GM18505 (cell line): Measurements from ENCODE around the gene EXOC6B.

Experiments used
- ATAC-seq: cut with Tn5 transposase; IDR thresholded peaks from one replicate; pipeline ENCODE4 v1.9.1; 2021; ENCODE audit not compliant: unreplicated experiment
- POLR2A ChIP-seq: IDR thresholded peaks from 4 replicates; pipeline ENCODE4 v1.6.1; 2011; ENCODE audit warnings: borderline replicate concordance; ENCODE audit not compliant: insufficient read depth, insufficient read length; ENCODE audit errors: extremely low read depth

Gene EXOC6B

DNA sequence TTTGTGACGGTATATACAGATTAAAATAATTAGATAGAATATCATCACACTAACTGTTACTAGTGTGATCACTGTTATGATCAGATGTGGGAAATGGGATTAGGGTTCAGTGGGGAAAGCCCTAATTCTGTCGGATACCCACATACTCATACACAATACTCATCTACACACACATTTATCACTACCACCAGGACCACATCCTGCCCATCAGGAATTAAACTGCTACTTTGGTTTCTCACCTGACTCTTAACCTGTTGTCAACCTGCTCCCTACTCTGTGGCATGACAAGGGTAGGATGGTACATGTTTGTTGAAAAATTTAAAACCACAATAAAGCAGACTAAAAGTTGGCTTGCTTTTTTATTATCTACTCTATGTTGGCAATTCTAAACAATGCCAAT is 653.4 kb downstream of the EXOC6B start:
- ATAC-seq, result no peak

DNA sequence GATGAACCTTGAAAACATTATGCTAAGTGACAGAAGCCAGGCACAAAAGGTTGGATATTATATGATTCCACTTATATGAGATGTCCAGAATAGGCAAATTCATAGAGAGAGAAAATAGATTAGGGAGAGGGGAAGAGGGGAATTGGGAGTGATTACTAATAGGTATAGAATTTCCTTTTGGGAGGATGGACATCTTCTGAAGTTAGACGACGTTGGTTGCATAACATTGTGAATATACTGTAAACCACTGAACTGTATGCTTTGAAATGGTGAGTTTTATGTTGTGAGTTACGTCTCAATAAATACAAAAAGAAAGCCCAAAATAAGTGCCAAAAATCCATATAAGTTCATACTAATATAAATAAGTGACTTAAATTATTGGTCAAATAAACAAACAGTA is 659.6 kb downstream of the EXOC6B start:
- no peak for ATAC-seq
- no peak for TF ChIP-seq POLR2A

More for the DNA sequence above, 653.4 kb downstream of the EXOC6B start:
- TF ChIP-seq POLR2A, result no peak

DNA sequence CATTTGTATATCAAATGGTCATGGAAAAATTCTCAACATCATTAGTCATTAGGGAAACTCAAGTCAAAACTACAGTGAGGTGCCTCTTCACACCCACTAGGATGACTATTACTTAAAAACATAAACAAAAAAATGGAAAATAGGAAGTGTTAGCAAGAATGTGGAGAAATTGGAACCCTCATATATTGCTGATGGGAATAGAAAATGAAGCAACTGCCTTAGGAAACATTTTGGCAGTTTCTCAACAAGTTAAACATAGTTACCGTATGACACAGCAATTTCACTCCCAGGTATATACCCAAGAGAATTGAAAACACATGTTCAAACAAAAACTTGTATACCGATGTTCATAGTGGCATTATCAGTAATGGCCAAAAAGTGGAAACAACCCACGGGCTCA is 660.0 kb downstream of the EXOC6B start:
- no peak for TF ChIP-seq POLR2A

DNA sequence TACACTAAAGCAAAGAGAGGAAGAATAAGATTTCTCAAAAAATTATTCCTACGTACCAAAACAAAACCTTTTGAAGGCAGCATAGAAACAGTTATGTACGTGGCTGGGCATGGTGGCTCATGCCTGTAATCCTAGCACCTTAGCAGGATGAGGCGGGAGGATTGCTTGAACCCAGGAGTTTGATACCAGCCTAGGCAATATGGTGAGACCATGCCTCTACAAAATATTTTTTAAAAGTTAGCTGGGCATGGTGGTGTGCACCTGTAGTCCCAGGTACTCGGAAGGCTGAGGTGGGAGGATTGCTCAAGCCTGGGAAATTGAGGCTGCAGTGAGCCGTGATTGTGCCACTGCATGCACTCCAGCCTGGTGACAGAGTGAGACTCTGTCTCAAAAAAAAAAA is 663.3 kb downstream of the EXOC6B start:
- no peak for ATAC-seq
- TF ChIP-seq POLR2A, result no peak

More for the DNA sequence above, 660.0 kb downstream of the EXOC6B start:
- ATAC-seq, result no peak

DNA sequence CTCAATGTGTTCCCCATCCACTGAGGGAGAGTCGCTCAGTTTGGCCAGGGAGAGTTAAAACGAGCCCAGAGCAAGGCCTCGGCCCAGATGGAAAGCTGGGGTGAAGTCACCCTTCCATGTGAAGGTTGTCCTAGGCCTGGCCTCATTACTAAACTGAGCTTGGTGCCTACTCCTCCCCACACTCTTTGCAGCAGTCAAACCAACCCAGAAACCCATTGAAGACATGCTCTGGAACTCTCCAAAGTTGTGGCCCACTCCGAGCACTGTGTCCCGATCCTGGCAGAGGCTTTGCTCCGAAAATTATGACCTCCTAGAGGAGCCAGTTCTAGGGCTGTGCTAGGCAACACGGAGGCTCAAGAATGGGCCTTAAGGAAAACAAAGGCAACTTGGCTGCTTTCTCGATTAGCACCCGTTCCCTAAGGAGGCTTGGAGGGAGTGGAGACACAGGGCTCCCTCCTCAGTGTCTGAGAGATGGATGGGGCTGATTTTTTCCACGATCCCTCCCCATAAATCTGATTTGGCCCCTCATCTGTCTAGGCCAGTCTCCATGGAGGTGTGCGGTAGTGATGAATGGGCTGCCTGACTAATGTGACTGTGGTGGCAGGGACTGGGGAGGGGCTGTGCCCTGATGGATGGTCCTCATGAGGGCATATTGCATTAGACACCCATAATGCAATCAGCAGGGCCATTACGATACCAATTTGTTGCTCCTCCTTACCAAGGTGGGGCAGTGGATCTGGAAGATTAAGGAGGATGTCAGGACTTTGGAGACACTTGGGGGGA is 666.4 kb downstream of the EXOC6B start:
- no peak for TF ChIP-seq POLR2A
- ATAC-seq, result no peak

DNA sequence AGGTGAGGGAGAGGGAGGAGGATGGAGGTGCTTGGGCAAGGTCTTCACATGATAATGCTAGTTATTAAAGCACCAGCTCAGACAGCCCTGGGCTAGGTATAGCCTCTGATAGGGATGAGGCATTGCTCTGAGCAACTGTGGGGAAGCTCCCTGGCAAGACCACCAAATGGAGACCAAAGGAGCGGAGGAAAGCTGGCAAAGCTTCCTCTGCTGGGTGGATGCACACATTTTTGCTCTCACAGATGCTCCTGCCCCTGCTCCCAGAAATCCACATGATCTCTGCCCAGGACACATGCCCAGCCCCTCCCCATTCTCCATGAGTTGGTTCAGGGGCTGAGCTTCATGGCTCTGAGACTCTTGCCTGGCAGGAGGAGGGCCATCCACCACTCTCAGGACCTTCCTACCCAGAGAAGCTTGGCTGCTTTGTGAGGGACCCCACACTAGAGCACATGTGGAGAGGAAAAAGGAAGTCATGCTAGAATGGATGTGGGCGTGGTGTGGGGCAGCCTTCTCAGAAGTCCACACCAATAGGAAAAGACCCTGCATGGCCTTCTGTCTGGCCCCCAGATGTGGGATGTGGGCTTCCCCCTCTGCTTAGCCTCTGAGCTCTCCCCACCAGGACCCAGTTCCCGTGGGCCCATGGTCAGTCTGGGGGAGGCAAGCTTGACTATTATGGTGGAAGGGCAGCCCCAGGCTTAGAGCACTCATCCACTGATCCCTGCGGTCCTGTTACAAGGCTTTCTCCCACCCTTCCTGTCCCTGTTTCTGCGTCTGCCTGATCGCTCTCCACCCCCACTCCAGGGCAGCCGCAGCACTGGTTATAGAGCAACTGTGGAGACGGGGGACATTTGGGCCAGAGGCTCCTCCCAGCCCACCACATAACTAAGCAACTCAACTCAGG is 667.7 kb downstream of the EXOC6B start:
- no peak for TF ChIP-seq POLR2A
- no peak for ATAC-seq

DNA sequence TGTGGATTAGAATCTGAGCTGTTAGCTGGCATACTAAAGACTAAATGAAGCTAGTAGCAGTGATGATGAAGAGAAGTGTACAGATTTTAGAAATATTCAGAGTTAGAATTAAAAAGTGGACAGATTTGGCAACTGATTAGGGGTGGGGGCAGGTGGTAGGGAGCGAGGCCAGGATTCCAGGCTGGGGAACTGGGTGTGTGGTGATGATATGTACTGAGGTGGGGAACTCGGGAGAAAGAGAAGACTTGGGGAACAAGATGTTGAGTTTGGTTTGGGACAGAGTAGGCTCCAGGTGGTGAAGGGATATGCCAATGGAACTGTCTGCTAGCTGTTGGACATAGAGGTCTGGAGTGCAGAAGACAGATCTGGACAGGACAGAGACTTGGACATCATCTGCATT is 669.0 kb downstream of the EXOC6B start:
- TF ChIP-seq POLR2A, result no peak

DNA sequence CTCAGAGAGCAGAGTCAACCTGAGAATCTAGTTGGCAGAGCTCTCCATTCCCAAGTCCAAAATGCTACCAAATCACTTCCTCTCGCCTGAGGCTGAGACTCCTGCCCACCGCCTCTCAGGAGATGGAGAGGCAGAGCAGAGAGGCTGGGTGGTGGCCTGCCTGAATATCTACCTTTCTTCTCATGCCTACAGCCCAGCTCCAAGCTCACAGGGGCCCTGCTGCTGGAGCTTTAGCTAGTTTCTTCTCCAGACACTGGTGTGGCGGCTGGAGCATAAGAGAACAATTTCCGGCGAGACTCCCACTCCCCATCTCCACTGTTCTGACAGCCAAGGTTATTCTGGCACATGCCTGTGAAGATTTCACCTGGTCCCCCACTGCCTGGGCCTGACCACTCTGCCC is 670.1 kb downstream of the EXOC6B start:
- no peak for ATAC-seq
- TF ChIP-seq POLR2A, result no peak

More for the DNA sequence above, 669.0 kb downstream of the EXOC6B start:
- no peak for ATAC-seq

DNA sequence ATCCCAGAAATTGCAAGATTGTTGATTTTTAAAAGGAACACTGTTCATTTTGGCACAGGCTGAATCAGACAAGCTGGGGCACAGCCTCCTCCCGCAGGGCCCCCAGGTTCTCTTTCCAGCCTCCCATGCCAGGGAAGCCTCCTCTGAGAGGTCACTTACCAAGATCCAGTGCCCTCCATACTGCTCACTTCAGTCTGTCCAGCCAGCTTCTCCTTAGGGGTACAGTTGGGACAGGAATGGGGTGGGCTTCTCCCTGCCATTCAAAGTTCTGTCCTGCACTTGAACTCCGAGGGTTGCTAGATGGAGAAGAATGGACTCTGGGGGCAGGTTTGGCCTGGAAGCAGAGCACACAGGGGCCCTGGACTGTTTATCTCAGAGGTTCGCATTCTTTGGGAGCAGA is 670.7 kb downstream of the EXOC6B start:
- no peak for ATAC-seq
- TF ChIP-seq POLR2A, result no peak

DNA sequence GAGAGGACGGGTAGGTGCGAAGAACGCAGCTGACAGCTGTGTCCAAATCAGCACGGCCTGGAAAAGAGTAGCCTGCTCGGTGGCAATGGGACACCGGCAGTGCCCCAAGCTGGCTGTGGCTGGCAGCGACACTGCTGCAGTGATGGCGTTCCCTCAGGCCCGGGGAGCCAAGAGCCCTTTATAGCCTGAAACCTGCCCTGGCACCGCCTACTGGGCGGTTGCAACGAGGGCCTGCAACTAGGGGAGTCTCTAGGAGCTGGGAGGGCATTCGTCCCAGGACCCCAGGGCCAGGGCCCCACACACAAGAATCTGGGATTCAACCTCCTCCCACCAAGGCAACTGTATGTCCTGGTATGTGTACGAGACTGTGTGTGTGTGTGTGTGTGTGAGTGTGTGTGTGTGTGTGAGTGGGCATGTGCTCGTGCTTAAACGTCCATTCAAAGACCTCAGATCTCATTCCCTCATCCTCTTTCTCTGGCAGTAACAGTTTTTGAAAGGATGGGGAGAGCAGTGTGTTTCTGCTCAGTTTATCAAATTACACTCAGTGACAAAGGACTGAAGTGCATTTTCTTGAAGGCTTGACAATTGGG is 671.4 kb downstream of the EXOC6B start:
- no peak for ATAC-seq
- no peak for TF ChIP-seq POLR2A

DNA sequence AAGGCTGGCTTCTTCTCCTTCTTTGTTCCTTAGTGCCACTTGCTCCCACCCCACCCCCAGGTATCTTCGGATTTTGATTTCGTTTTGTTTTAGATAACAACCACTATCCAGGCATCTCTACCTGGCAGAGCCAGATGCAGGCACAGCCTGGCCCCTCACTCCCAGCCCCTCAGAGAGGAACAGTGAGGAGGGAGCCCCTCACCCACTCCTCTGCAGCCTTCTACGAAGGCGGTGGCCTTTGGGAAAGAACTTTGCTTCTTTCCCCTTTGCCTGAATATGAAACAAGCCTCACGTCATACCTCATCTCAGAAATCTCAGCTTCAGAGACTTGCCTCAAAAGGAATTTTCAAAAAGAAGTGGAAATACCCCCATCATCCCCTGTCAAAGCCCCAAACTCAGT is 671.9 kb downstream of the EXOC6B start:
- TF ChIP-seq POLR2A, result no peak
- no peak for ATAC-seq

DNA sequence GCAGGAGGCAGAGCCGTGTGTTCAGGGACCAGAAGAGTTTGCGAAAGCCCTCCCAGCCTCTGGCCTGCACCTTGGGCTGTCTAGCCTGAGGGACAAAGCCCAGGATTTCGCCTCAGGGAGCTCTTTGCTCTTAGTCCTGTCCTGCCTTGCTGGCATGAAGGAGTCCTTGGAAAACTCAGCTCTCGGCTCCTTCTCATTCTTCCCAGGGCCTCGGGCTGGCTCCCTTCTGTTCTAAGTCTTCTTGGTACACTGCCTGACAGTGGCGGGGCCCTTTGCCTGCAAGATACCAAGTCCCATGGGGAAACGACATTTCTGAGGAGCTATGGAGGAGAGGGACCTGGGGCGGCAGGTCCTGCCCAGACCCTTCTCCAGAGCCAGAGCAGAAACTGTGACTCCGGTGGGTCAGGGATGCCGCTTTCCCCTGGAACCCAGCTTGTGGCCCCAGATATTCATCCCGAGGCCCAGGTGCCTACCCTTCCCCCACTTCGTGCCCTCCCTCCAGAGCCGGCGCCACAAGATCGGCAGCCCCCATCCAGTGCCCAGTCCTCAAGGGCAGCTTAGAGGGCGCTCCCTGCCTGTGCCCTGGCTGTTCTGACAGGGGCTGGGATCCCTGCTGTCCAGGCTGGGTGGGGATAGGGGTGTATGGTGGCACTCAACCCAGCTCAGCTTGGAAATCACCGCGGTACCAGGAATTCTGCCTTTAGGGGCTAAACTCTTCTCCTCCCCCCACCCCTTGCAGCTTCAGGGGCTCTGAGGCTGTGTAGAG is 672.6 kb downstream of the EXOC6B start:
- ATAC-seq, result no peak
- TF ChIP-seq POLR2A, result no peak

DNA sequence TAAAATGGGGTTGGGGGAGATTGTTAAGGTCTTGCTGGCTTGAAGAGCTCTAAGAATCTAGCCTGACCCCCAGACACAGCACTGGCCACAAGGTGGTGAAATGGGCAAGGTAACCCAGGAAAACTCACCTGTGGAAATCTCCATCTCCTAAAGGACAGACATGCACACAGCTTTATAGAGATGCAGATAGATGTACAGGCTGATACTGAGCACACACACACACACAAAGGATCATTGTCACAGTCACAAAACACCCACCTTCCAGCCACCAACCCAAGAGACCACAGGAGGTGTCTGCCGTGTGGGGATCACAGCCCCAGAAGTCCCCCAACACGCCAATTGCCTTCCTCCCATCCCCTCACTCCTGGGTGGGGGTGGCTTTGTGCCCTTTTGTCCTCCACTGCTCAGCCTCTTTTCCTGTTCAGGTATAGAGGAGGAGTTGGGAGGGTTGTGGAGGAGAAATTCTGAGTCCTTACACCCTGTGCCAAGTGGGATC is 674.9 kb downstream of the EXOC6B start:
- no peak for ATAC-seq
- TF ChIP-seq POLR2A, result no peak
